ENCODE data around the gene PRRT3.
"Not testable (repeated sequence)": the region's sequence is repeated elsewhere in the genome, so short reads cannot be mapped to it uniquely, and the experiment has no call there.

PRRT3 gene

GRCh38 chr3:9947025-9947995 is 4.9 kb downstream of the PRRT3 start:
- DNase-seq = no peak

- peak; percentile 91 for DNase-seq
Observed at GRCh38 chr3:9946112-9947024, 5.8 kb downstream of the PRRT3 start.

- no peak for DNase-seq
Observed at GRCh38 chr3:9945358-9945757, 6.8 kb downstream of the PRRT3 start.

GRCh38 chr3:9944271-9944670 is 7.9 kb downstream of the PRRT3 start:
- DNase-seq = no peak

GRCh38 chr3:9942934-9943690 is 9.1 kb downstream of the PRRT3 start:
- no peak for DNase-seq

- no peak for DNase-seq
Observed at GRCh38 chr3:9942164-9942563, 10.0 kb downstream of the PRRT3 start.

GRCh38 chr3:9940746-9941145 is 11.5 kb downstream of the PRRT3 start:
- no peak for DNase-seq

GRCh38 chr3:9939906-9940305 is 12.3 kb downstream of the PRRT3 start:
- not testable (repeated sequence) for DNase-seq

- no peak for DNase-seq
Observed at GRCh38 chr3:9938966-9939365, 13.2 kb downstream of the PRRT3 start.

GRCh38 chr3:9937486-9938238 is 14.5 kb downstream of the PRRT3 start:
- no peak for DNase-seq

- no peak for DNase-seq
Observed at GRCh38 chr3:9935966-9936510, 16.2 kb downstream of the PRRT3 start.

- no peak for DNase-seq
Observed at GRCh38 chr3:9934993-9935392, 17.2 kb downstream of the PRRT3 start.

GRCh38 chr3:9934235-9934621 is 18.0 kb downstream of the PRRT3 start:
- DNase-seq = peak; percentile 36

GRCh38 chr3:9933561-9934234 is 18.5 kb downstream of the PRRT3 start, which contains the start of gene CRELD1:
TSS of gene CRELD1 (plus strand) at chr3:9933834. CDS start at chr3:9934439, 605 bp downstream.
- DNase-seq = peak; percentile 97

- peak; percentile 90 for DNase-seq
Observed at GRCh38 chr3:9932843-9933560, 19.2 kb downstream of the PRRT3 start.

- DNase-seq = no peak
Observed at GRCh38 chr3:9932535-9932842, 19.7 kb downstream of the PRRT3 start.

GRCh38 chr3:9930804-9931418 is 21.3 kb downstream of the PRRT3 start:
- no peak for DNase-seq

- no peak for DNase-seq
Observed at GRCh38 chr3:9928158-9928557, 24.1 kb downstream of the PRRT3 start.

GRCh38 chr3:9918261-9919038 is 33.8 kb downstream of the PRRT3 start:
- no peak for DNase-seq
